ENCODE measurements around the gene EVI5.

EVI5 gene

GRCh38 chr1:92483610-92484471 lies 301.1 kb downstream of the EVI5 start:
- DNase-seq (ENCODE audit: low spot score): no peak

- DNase-seq (ENCODE audit: low spot score): peak; percentile 33
Measured at GRCh38 chr1:92482665-92483609, 302.0 kb downstream of the EVI5 start.

- no peak for DNase-seq (ENCODE audit: low spot score)
Measured at GRCh38 chr1:92481971-92482664, 302.8 kb downstream of the EVI5 start.

DNA sequence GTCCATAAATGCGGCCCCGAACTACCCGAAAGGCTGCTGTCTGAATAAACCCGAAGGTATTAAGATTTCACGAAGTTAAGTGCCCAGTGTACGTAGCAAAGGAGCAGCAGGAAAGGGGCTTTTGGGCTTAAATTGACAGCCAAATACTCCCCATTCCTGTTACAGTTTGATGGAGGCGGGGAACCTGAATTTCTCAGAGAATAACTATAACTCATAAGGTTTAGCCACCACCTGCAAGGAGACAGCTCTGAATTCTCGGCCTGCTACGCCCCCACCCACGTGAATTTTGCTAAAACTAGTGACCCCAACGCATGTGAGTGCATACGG lies 303.3 kb downstream of the EVI5 start:
- no peak for DNase-seq (ENCODE audit: low spot score)

- no peak for DNase-seq (ENCODE audit: low spot score)
Measured at GRCh38 chr1:92480813-92481598, 303.9 kb downstream of the EVI5 start.

- no peak for DNase-seq (ENCODE audit: low spot score)
Measured at GRCh38 chr1:92480200-92480812, 304.6 kb downstream of the EVI5 start.

DNA sequence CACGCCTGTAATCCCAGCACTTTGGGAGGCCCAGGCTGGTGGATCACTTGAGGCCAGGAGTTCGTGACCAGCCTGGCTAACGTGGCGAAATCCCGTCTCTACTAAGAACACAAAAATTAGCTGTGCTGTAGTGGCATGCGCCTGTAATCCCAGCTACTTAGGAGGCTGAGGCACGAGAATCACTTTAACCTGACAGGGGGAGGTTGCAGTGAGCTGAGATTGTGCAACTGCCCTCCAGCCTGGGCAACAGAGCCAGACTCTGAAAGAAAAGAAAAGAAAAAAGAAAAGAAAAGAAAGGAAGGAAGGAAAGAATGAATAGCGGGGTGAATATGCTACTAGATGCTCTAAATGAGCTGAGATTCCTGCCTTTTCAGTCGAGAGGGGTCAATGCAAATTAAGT lies 305.3 kb downstream of the EVI5 start:
- DNase-seq (ENCODE audit: low spot score): no peak

GRCh38 chr1:92478393-92478792 lies 306.5 kb downstream of the EVI5 start:
- DNase-seq (ENCODE audit: low spot score): no peak

- no peak for DNase-seq (ENCODE audit: low spot score)
Measured at GRCh38 chr1:92476071-92476631, 308.8 kb downstream of the EVI5 start.

DNA sequence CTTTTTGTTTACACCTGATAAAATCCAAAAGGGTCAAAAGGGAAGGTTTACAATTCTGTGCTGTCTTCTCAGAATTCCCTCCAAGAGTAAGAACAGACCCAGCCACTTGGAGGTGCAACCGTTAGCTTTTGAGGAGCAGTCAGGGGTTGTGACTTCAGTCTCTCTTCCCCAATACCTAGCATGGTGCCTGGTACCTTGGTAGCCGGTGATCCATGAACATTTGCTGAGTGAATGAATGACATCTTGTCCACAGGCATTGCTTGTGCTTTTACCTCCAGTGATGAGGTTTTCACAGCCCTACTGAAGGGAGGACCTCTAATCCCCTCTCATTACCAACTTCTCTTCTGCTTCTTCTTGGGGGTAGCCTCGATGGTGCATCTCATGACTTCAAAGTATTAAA lies 309.9 kb downstream of the EVI5 start:
- DNase-seq (ENCODE audit: low spot score): no peak

DNA sequence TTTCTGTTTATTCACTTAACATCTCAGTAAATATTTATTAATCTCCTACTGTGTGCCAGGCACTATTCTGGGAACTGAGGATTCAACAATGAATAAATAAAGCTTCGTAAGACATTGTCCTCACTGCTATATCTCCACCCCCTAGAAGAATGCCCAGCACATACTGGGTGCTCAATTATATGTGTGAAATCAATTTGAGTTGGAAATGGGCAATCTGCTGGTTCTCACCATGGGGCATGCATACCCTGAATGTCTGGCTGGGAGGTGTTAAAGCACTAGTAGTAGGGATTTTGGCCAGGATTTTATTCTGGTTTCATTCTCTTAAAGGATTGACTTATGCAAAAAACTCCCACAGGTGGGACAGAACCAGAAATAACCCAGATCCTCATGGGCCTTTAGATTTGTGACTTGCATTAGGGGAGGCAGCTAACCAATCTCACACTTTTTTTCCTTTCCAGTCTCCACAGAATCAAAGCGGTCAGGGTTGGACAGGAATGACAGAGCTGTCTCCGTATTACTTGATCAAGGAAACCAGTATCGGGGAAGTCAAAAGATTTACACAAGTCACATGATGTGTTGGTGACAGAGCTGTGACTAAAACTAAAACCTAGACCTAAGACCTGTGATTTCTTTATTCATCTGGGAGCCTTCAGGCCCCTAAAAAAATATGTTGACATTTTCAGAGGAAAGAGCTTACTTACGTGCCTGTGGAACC lies 311.0 kb downstream of the EVI5 start:
- no peak for DNase-seq (ENCODE audit: low spot score)

GRCh38 chr1:92470216-92470615 lies 314.7 kb downstream of the EVI5 start:
- DNase-seq (ENCODE audit: low spot score): no peak

DNA sequence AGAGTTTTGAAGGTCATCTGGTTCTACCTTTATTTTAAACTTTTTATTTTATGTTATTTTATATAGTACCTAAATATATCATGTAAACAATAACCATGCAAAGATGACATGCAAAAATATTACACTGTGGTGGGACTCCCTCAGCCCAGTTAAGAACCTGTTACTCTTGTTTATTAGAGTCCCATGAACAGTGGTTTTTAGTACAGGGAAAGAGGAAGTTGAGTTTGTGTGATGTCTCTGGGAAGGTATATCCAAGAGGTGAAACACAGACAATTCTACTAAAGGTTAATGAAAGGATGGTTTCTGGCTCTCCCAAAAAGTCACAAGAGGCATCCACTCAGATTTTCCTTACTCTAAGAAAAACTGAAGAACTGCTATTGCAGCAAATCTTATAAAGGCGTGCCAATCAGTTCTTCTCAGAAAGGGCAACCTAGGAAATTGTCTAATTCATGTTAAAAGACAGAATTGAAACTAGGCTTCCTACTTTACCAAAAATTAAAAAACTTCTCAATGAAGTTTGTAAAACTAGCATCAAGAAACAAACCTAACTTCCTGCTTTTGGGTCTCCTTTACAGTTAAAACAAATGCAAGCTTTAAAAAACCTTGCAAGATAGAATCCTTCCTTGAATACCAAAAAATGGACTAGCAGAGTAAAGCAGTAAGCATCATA lies 318.1 kb downstream of the EVI5 start:
- DNase-seq (ENCODE audit: low spot score): no peak

GRCh38 chr1:92465256-92465647 lies 319.7 kb downstream of the EVI5 start:
- no peak for DNase-seq (ENCODE audit: low spot score)

DNA sequence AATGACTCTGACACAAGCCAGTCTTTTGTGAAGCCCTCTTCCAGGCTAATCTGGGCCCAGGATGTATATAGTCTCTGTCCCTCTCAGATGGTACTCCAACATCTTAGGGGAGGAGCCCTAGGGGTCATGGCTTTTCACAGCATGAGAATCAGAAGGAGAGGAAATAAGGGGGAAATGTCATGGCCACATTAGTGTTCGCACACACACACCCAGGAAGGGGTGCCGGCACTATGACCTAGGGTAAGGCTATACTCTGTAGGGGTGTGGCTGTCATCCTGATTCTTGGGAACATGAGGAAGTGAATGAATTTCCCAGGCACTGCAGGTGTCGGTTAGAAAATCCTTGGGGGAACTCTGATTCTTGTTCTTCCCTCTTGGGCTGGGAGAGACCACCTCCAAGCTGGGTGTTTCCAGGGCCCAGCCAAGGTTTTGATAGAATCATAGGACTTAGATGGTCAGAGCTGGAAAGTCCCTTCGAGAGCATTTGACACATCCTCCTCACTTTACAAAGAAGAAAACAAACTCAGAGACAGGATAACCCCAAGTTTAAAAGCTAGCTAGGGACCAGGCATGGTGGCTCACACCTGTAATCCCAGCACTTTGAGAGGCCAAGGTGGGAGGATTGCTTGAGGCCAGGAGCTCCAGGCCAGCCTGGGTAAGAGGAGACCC lies 320.2 kb downstream of the EVI5 start:
- no peak for DNase-seq (ENCODE audit: low spot score)

- no peak for DNase-seq (ENCODE audit: low spot score)
Measured at GRCh38 chr1:92461364-92462097, 323.4 kb downstream of the EVI5 start.

DNA sequence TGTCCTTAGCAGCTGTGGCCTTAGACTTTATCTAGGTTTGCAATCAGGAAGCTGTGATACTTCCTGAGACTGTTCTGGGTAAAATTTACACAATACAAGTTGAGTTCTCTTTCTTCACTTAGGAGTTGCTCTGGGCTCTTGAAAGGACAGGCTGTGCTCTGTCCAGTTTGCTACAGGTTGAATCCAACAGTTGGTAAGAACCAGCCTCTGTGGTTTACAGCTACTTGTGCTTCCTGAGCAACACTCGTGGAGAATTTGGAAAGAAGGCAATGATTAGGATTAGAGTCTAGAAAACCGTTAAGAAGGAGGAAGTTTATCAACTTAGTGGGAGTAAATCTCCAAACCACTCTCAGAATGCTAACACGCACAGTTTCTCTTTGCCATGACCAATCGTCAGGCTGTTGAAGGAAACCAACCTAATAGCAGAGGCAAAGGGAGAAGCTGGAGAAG lies 325.0 kb downstream of the EVI5 start:
- DNase-seq (ENCODE audit: low spot score): no peak

Data from AG08396 (cell line).